Astrocyte (in vitro differentiated cells and primary cell): ENCODE measurements around the gene SLA2.
"Not testable (repeated sequence)": the region's sequence is repeated elsewhere in the genome, so short reads cannot be mapped to it uniquely, and the experiment has no call there.

Experiments used
- EZH2 ChIP-seq: IDR thresholded peaks from 2 replicates; pipeline ENCODE4 v1.6.1; 2012; ENCODE audit warnings: mild to moderate bottlenecking, low read length, inconsistent platforms; ENCODE audit not compliant: insufficient read depth
- TF ChIP-seq, protein P1 (sequence below): IDR thresholded peaks from 2 replicates; pipeline ENCODE4 v1.5.1; 2011; ENCODE audit warnings: low read depth, mild to moderate bottlenecking, inconsistent platforms, low read length, moderate library complexity; ENCODE audit not compliant: insufficient read depth

DNA sequence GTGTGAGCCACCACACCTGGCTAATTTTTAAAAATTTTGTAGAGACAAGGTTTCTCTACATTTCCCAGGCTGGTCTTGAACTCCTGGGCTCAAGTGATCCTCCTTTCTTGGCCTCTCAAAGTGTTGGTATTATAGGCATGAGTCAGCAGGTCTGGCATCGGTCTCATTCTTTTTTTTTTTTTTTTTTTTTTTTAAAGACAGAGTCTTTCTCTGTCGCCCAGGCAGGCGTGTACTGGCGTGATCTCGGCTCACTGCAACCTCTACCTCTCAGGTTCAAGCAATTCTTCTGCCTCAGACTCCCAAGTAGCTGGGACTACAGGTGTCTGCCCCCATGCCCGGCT, 37.6 kb downstream of the SLA2 start:
- TF ChIP-seq, protein P1, sequence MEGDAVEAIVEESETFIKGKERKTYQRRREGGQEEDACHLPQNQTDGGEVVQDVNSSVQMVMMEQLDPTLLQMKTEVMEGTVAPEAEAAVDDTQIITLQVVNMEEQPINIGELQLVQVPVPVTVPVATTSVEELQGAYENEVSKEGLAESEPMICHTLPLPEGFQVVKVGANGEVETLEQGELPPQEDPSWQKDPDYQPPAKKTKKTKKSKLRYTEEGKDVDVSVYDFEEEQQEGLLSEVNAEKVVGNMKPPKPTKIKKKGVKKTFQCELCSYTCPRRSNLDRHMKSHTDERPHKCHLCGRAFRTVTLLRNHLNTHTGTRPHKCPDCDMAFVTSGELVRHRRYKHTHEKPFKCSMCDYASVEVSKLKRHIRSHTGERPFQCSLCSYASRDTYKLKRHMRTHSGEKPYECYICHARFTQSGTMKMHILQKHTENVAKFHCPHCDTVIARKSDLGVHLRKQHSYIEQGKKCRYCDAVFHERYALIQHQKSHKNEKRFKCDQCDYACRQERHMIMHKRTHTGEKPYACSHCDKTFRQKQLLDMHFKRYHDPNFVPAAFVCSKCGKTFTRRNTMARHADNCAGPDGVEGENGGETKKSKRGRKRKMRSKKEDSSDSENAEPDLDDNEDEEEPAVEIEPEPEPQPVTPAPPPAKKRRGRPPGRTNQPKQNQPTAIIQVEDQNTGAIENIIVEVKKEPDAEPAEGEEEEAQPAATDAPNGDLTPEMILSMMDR = not testable (repeated sequence)
- not testable (repeated sequence) for TF ChIP-seq EZH2
